Tibial nerve (tissue), 4 donors: ENCODE data around the gene DGUOK. TPM values are rescaled to one million over a fixed set of nuclear protein-coding genes. Genes with fewer than 3 reads are reported as not detected.
"Not testable (repeated sequence)": the region's sequence is repeated elsewhere in the genome, so short reads cannot be mapped to it uniquely, and the experiment has no call there.

Source experiments
- DNase-seq, 2 donors: peaks; one replicate each; pipeline ENCODE4 v3.0.0-alpha.2; 2019; ENCODE audit warnings: low spot score in 2 of 2
- H3K27ac ChIP-seq, 4 donors: fragments of 200-600 bp; sonication (generic) in 3 of 4; one replicate each; pipeline ENCODE4 v1.5.1; 2017 to 2019; ENCODE audit warnings: mild to moderate bottlenecking in 1 of 4
- H3K27me3 ChIP-seq, 2 donors: fragments of 200-600 bp; sonication (generic) in 1 of 2; one replicate each; pipeline versions ENCODE4 v1.5.1 to v1.6.0; 2017 to 2019
- H3K36me3 ChIP-seq, 3 donors: fragments of 200-600 bp; sonication (generic); one replicate each; pipeline ENCODE4 v1.5.1; 2018 to 2019
- H3K4me1 ChIP-seq, 4 donors: fragments of 200-600 bp; sonication (generic) in 3 of 4; one replicate each; pipeline ENCODE4 v1.5.1; 2017 to 2019
- H3K4me3 ChIP-seq, 4 donors: fragments of 200-600 bp; sonication (generic) in 3 of 4; one replicate each; pipeline ENCODE4 v1.5.1; 2017 to 2019; ENCODE audit warnings: mild to moderate bottlenecking in 1 of 4, moderate library complexity in 1 of 4
- H3K9me3 ChIP-seq, 4 donors: fragments of 200-600 bp; sonication (generic) in 3 of 4; one replicate each; pipeline ENCODE4 v1.5.1; 2017 to 2019
- CTCF ChIP-seq, 5 experiments: fragments of 200-600 bp in 3 of 5; fragments of 450-650 bp in 2 of 5; sonication (generic) in 3 of 5; IDR thresholded peaks; one replicate each; pipeline ENCODE4 v1.5.1; 2016 to 2019; ENCODE audit warnings: antibody characterized with exemption in 5 of 5, mild to moderate bottlenecking in 3 of 5, moderate library complexity in 2 of 5
- EP300 ChIP-seq, 2 donors: sonication (generic); formaldehyde crosslinking; IDR thresholded peaks; one replicate each; pipeline ENCODE4 v1.6.1; 2017; ENCODE audit warnings: antibody characterized with exemption in 2 of 2, mild to moderate bottlenecking in 1 of 2
- POLR2A ChIP-seq, 2 donors: fragments of 450-650 bp; IDR thresholded peaks; one replicate each; pipeline ENCODE4 v1.6.1; 2017; ENCODE audit warnings: antibody characterized with exemption in 2 of 2, mild to moderate bottlenecking in 2 of 2, moderate library complexity in 2 of 2
- WGBS, 2 donors: methylation state at CpG; one replicate each; pipeline ENCODE4 v1.1.5; 2018; 5-methylcytosine and 5-hydroxymethylcytosine counted together
- total RNA-seq, 4 donors: library from RNA; depleted of rRNA; stranded (reverse); fragments of >200 nt; gene quantifications; one replicate each; pipeline ENCODE4 v1.1.0, GENCODE V29; 2016

Gene DGUOK
- total RNA-seq, 4 donors from 2014 or later, result 36.9 to 63.9 (median 44.0) TPM

GRCh38 chr2:73937103-73937885 is 10.6 kb downstream of the DGUOK start:
- Histone ChIP-seq H3K36me3 (peaks cover 0 to 22% (median 0%) of the 10 kb centered on the region in 3 donors), H3K4me1 (peaks cover 0 to 54% (median 8%) of the 10 kb centered on the region in 4 donors), H3K27ac (no peak overlapping the region), H3K4me3 (no peak overlapping the region), H3K27me3 (no peaks in the 10 kb centered on the region), H3K9me3 (no peaks in the 10 kb centered on the region)
- 86 to 89% methylated on average over 4 of the region's 4 CpGs for WGBS, 2 donors
- TF ChIP-seq EP300 (IDR thresholded peaks at IDR 0.05), result no peak
- TF ChIP-seq CTCF (IDR thresholded peaks at IDR 0.05), result no peak
- no peak for TF ChIP-seq POLR2A (IDR thresholded peaks at IDR 0.05)
- no peak for DNase-seq

GRCh38 chr2:73937899-73938298 is 11.2 kb downstream of the DGUOK start:
- Histone ChIP-seq H3K27me3 (no peaks in the 10 kb centered on the region), H3K27ac (no peak overlapping the region), H3K9me3 (no peaks in the 10 kb centered on the region), H3K4me3 (no peak overlapping the region), H3K36me3 (peaks cover 0 to 19% (median 0%) of the 10 kb centered on the region in 3 donors), H3K4me1 (peaks cover 0 to 48% (median 5%) of the 10 kb centered on the region in 4 donors)
- TF ChIP-seq CTCF (IDR thresholded peaks at IDR 0.05), result no peak
- TF ChIP-seq POLR2A (IDR thresholded peaks at IDR 0.05), result no peak
- no peak for TF ChIP-seq EP300 (IDR thresholded peaks at IDR 0.05)
- no peak for DNase-seq

GRCh38 chr2:73938718-73939352 is 12.2 kb downstream of the DGUOK start:
- Histone ChIP-seq H3K4me3 (no peak overlapping the region), H3K27me3 (no peaks in the 10 kb centered on the region), H3K4me1 (peaks cover 0 to 40% (median 2%) of the 10 kb centered on the region in 4 donors), H3K36me3 (peaks cover 0 to 21% (median 0%) of the 10 kb centered on the region in 3 donors), H3K27ac (no peak overlapping the region), H3K9me3 (no peaks in the 10 kb centered on the region)
- TF ChIP-seq POLR2A (IDR thresholded peaks at IDR 0.05) (no peak), CTCF (IDR thresholded peaks at IDR 0.05) (no peak), EP300 (IDR thresholded peaks at IDR 0.05) (no peak)
- DNase-seq, result no peak
- WGBS, 2 donors, result 80 to 85% methylated on average over 5 of the region's 5 CpGs

- no peak overlapping the region for H3K4me3 ChIP-seq
- peaks cover 0 to 26% (median 0%) of the 10 kb centered on the region in 3 donors for H3K36me3 ChIP-seq
- 89 to 92% methylated on average over 2 of the region's 2 CpGs for WGBS, 2 donors
- H3K27me3 ChIP-seq, result no peaks in the 10 kb centered on the region
- peaks cover 0 to 36% (median 2%) of the 10 kb centered on the region in 4 donors for H3K4me1 ChIP-seq
- H3K27ac ChIP-seq, result no peak overlapping the region
- DNase-seq, result no peak
- H3K9me3 ChIP-seq, result no peaks in the 10 kb centered on the region
- TF ChIP-seq CTCF (IDR thresholded peaks at IDR 0.05) (no peak), EP300 (IDR thresholded peaks at IDR 0.05) (no peak), POLR2A (IDR thresholded peaks at IDR 0.05) (no peak)
Observed at GRCh38 chr2:73939419-73939818, 12.7 kb downstream of the DGUOK start.

- peaks cover 0 to 32% (median 0%) of the 10 kb centered on the region in 3 donors for H3K36me3 ChIP-seq
- DNase-seq, H3K27ac ChIP-seq, H3K27me3 ChIP-seq, H3K9me3 ChIP-seq, H3K4me3 ChIP-seq: not testable (repeated sequence)
- H3K4me1 ChIP-seq, result peaks cover 0 to 41% (median 2%) of the 10 kb centered on the region in 4 donors
- 93 to 100% methylated on average over 1 of the region's 1 CpG for WGBS, 2 donors
Observed at GRCh38 chr2:73940066-73940465, 13.4 kb downstream of the DGUOK start.
